C4-2B (cell line): ENCODE data around the gene LNP1.
"Not testable (repeated sequence)": the region's sequence is repeated elsewhere in the genome, so short reads cannot be mapped to it uniquely, and the experiment has no call there.

Source experiments
- H3K27ac ChIP-seq: fragments of 450-650 bp; 2 replicates; pipeline ENCODE4 v1.5.1; 2017
- ZFX ChIP-seq: fragments of 450-650 bp; IDR thresholded peaks from 2 replicates; pipeline ENCODE4 v1.6.1; 2017
- TF ChIP-seq, protein P1 (sequence below): fragments of 450-650 bp; conservative IDR thresholded peaks from 2 replicates; pipeline ENCODE4 v1.5.1; 2017; ENCODE audit warnings: mild to moderate bottlenecking

Gene LNP1

DNA sequence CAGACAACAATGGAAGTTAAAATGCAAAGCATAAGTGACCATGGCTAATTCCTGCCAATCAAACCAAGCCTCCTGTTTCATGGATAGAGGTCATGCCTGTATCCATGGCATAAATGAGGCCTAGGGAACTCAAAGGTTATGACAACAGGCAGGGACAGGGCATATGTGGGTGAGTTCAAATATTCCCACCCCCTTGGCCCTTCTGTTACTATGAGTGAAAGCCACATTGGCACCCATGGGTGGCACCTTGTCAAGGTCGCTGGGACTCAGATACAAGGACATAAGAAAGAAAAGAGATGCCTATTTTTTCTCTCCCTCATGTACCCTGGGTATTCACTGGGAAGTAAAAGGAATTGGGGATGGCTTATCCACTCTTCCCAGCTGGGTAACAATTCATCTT, 65.8 kb downstream of the LNP1 start:
- no peak for TF ChIP-seq ZFX
- TF ChIP-seq, protein P1, sequence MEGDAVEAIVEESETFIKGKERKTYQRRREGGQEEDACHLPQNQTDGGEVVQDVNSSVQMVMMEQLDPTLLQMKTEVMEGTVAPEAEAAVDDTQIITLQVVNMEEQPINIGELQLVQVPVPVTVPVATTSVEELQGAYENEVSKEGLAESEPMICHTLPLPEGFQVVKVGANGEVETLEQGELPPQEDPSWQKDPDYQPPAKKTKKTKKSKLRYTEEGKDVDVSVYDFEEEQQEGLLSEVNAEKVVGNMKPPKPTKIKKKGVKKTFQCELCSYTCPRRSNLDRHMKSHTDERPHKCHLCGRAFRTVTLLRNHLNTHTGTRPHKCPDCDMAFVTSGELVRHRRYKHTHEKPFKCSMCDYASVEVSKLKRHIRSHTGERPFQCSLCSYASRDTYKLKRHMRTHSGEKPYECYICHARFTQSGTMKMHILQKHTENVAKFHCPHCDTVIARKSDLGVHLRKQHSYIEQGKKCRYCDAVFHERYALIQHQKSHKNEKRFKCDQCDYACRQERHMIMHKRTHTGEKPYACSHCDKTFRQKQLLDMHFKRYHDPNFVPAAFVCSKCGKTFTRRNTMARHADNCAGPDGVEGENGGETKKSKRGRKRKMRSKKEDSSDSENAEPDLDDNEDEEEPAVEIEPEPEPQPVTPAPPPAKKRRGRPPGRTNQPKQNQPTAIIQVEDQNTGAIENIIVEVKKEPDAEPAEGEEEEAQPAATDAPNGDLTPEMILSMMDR: no peak
- H3K27ac ChIP-seq: no peak overlapping the region

- TF ChIP-seq, protein P1: no peak
- no peak for TF ChIP-seq ZFX
- H3K27ac ChIP-seq: no peak overlapping the region
Observed at GRCh38 chr3:100468676-100469075, 67.3 kb downstream of the LNP1 start.

GRCh38 chr3:100470951-100471350, 69.6 kb downstream of the LNP1 start:
- no peak overlapping the region for H3K27ac ChIP-seq
- TF ChIP-seq, protein P1: no peak
- no peak for TF ChIP-seq ZFX

GRCh38 chr3:100471444-100471843, 70.1 kb downstream of the LNP1 start:
- H3K27ac ChIP-seq: no peak overlapping the region
- no peak for TF ChIP-seq ZFX
- TF ChIP-seq, protein P1: no peak

GRCh38 chr3:100477851-100478360, 76.6 kb downstream of the LNP1 start:
- H3K27ac ChIP-seq: not testable (repeated sequence)

DNA sequence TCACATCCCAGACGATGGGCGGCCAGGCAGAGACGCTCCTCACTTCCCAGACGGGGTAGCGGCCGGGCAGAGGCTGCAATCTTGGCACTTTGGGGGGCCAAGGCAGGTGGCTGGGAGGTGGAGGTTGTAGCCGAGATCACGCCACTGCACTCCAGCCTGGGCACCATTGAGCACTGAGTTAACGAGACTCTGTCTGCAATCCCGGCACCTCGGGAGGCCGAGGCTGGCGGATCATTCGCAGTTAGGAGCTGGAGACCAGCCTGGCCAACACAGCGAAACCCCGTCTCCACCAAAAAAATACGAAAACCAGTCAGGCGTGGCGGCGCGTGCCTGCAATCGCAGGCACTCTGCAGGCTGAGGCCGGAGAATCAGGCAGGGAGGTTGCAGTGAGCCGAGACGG, 77.2 kb downstream of the LNP1 start:
- H3K27ac ChIP-seq: not testable (repeated sequence)

GRCh38 chr3:100480081-100480480, 78.7 kb downstream of the LNP1 start:
- TF ChIP-seq, protein P1: no peak
- TF ChIP-seq ZFX: no peak

DNA sequence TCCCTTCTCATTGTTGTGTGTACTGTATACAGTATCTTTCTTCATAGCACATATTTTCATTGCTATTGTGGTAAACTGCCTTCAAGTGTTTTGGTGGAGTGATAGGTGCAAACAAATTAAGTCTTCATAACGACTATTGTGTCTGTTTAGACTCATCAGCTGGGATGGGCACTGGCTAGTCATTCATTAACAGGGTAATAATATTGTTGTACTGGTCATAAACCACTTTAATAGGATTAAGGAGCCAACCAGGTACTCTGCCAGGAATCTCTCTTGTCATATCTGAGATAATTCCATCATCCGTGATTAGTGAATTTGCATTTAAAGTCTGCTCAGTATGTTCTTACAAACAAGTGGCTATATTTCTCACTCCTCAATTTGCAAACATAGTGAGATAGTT, 80.8 kb downstream of the LNP1 start:
- TF ChIP-seq ZFX: no peak
- TF ChIP-seq, protein P1: no peak
- H3K27ac ChIP-seq: no peak overlapping the region

More at GRCh38 chr3:100480081-100480480, 78.7 kb downstream of the LNP1 start:
- H3K27ac ChIP-seq: no peak overlapping the region
